Pulmonary artery endothelial cell (primary cell): Measurements from ENCODE around the gene TNFRSF12A. TPM values are rescaled to one million over a fixed set of nuclear protein-coding genes. Genes with fewer than 3 reads are reported as not detected.

Source experiments
- DNase-seq: peaks from one replicate; pipeline ENCODE4 v3.0.0-alpha.2; 2011; ENCODE audit warnings: low read depth, low spot score
- total RNA-seq: library from RNA; depleted of rRNA; stranded (reverse); fragments of >200 nt; gene quantifications from 2 replicates; pipeline ENCODE4 v1.2.3, GENCODE V29; 2014

The TNFRSF12A gene, protein sequence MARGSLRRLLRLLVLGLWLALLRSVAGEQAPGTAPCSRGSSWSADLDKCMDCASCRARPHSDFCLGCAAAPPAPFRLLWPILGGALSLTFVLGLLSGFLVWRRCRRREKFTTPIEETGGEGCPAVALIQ
- 158 and 171 TPM in 2 replicates for total RNA-seq

DNA sequence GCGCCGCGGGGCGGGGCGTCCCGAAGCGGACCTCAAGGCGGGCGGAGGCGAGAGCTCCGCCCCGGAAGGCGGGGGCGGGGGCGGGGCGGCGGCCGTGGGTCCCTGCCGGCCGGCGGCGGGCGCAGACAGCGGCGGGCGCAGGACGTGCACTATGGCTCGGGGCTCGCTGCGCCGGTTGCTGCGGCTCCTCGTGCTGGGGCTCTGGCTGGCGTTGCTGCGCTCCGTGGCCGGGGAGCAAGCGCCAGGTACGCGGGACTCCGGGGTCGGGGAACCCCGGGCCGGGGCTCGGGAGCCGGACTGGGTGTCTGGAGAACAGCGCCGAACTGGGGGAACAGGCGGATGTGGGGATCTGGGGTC, at the start of gene TNFRSF12A:
TSS of gene TNFRSF12A (plus strand) at position 122 of the 357 bp plus-strand sequence. CDS start at position 152, 30 bp downstream.
- DNase-seq = no peak

DNA sequence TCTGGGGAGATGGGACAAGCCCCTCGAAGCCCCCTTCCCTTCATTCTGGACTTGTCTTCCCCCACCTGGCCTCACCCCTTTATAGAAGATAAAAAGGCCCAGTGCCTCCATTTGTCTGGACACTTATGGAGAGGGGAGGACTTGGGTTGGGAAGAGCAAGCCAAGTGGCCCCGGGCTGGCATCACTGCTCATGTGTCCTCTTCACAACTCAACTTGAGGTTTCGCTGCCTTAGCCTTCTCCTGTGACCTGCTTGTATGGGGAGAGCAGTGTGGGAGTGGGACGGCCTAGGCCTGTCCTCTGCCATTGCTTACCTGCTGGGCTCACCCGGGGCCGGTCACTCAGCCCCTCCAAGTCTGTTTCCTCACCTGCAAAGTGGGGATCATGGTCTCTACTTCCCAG, 49.6 kb upstream of the TNFRSF12A start:
- DNase-seq = no peak

DNA sequence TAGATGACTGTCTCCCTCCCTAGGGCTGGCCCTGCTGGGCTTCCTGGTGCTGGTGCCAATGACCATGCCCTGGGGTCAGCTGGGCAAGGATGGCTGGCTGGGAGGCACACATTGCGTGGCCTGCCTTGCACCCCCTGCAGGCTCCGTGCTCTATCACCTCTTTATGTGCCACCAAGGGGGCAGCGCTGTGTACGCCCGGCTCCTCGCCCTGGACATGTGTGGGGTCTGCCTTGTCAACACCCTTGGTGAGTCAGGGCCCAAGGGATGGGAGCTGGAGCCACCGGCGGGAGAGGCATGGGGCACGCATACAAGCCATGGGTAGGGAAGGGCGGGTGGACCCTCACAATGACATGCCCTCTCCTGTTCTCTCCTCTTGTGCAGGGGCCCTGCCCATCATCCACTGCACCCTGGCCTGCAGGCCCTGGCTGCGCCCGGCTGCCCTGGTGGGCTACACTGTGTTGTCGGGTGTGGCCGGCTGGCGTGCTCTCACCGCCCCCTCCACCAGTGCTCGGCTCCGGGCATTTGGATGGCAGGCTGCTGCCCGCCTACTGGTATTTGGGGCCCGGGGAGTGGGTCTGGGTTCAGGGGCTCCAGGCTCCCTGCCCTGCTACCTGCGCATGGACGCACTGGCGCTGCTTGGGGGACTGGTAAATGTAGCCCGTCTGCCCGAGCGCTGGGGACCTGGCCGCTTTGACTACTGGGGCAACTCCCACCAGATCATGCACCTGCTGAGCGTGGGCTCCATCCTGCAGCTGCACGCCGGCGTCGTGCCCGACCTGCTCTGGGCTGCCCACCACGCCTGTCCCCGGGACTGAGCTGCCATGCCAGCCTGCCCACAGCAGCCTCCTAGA, 48.8 kb upstream of the TNFRSF12A start:
- DNase-seq = no peak

DNA sequence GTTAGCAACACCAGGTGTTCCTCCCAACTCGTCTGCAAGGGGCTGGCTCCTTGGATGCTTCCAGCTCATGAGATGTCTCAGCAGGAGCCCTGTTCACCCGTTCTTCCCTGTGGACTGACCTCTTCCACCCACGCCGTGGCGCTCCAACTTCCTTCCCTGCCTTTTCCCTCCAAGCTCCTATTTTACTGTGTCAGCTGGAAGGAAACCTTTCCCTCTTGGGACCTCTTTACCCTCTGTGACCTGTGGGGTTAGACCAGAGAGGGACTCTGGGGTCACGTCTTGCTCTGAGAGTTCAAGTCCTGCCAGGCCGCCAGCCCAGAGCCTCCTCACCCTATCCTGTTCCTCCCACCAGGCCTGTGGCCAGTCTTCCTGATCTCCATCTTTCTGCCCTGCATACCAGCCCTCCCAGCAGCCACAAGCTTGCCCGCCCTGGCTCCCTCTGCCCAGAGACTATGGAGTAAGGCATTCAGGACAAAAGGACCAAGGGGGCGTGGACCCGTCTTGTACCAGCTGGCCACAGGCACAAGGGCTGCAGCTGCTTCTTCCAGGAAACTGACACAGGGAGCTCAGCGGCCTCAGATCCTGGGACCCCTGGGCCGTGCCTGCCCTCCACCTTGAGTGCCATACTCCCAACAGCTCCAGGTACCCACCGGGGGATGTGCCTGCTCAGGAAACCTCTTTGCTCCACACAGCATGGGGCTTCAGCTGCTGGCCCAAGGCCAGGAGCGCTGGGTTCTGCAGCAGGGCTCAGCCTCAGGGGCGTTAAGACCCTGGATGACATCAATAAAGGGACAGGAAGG, 48.0 kb upstream of the TNFRSF12A start:
- DNase-seq = no peak

DNA sequence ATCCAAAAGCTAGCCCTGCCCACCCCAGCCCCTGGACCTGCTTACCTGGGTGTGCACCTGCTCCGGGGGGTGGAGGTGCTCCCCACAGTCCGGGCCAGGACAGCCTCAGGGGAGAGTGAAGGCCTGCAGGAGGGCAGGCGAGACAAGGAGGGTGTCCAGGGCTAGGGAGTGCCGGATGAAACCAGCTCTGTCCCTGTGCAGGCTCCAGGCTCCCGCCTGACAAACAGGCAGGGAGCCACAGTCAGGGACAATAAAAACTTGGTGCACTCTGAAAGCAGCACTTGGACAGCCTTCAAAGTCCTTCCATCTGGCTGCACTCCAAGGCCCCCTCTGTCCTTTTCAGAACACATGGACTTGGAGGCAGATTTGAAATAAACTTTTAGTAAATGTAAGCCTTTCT, 47.1 kb upstream of the TNFRSF12A start:
- no peak for DNase-seq

DNA sequence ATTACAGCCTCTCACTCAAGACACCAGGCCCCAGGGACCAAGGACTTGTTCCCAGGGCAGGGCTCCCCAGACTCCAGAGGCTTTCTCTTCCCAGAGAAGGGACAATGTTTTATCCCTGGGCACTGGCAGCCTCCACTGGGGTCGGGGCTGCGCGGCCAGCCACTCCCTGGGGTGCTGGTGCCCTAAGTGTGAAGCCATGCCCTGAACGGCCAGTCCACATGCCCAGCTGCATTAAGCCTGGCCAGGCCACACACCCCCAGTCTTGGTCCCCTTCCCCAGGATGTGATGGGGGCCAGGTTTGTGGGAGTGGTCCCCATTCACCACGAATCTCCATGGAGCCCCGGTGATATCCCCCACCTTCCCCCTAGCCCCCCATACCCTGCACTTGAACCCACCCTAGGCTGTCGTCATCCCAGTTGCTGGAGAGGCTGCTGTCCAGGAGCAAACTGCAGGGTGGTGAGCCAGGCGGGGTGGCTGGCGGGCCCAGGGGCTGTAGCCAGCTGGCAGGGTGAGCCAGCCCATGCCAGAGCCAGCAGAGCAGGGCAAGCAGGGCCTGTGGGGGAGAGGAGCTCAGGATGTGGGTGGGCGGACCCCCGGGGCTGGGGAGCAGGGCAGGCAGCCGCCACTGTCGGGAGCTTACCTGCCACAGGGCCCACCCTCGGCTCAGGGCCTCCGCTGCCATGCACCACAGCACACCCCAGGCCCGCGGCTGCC, 46.4 kb upstream of the TNFRSF12A start:
- no peak for DNase-seq

DNA sequence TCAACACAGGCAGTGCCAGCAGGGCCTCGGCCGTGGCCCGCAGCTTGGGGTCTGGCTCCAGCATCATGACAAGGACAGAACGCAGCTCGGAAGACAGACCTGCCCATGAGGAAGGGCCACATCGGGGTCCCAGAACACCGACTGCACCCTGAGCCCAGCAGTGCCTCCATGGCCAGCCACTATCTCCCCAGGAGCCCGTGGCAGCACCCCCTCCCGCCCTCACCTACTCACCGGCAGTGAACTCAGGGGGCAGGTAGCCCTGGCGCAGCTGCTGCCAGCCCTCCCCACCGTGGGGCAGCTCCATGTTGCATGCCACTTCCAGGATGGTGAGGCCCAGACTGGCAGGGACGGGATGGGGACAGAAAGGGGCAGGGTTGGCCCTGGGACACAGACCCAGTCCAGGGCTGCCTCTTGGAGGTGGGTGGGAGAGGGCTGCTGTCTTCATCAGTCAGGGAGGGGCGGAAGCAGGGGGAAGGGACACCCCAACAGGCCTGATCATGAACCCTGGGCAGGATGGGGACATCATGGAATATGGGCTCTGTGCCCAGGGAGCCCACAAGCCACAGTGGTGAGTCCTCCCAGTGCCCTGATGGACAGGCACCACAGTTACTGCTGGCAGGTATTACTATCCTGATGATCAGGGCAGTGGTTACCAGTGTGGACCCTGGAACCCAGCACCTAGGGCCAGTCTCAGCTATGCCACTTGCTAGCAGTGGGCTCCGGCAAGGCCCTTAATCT, 45.7 kb upstream of the TNFRSF12A start:
- DNase-seq = no peak

DNA sequence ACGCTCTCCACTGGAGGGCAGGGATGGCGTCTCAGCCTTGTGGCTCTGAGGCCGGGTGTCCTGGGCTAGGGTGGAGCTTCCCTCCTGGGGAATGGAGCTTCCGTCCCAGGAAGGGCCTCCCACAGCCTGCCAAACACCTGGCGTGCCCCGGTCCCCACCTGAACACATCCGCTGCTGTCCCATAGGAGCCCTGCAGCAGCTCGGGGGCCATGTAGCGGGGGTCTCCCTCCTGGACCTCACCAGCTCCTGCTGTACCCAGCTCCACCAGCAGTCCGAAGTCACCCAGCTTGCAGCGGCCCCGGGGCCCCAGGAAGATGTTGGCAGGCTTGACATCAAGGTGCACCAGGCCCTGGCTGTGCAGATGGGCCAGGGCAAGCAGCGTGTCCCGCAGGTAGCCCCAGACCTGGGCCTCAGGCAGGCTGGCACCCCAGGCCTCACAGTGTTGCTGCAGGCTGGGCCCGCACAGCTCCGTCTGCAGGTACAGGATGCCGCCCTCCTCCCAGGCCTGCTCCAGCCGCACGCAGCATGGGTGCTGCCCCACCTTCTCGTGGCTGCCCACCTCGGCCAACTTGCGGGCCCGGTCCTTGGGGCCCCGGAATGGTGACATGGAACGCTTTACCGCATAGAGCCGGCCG, 44.9 kb upstream of the TNFRSF12A start:
- no peak for DNase-seq

DNA sequence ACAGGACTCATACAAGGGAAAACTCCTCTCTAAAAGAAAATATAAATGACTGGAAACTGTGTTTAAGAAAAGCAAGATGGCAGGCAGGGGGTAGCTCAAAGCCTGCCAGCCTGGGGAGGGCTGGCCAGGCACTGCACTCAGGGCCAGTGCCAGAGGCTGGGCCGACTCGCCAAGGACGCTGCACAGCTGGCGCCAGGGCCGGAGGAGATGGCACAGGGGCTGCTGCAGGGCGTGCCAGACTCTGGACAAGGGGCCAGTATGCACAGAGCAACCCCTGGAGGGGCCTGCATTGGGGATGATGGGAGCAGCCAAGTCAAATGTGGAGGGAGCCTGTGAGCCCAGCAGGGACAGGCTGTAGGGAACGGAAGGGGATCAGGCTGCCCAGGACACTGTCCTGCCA, 44.0 kb upstream of the TNFRSF12A start:
- DNase-seq = no peak

DNA sequence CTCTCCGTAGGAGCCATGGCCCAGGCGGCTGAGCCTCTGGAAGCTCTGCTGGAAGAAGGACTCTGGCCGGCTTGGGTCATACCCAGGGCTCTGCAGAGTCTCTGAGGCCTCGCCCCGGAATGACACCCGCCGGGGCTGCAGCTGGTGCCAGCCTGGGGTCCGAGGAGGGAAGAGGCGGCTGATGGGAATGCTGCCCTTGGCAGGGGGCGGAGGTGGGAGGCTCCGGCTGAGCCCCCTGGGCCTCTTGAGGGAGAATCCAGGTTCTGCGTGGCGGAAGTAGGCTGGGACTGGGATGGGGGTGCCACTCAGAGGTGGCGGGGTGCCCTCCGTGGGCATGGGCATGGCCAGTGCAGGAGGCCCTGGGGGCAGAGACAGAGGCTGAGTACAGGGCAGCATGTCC, 43.5 kb upstream of the TNFRSF12A start:
- DNase-seq = no peak

DNA sequence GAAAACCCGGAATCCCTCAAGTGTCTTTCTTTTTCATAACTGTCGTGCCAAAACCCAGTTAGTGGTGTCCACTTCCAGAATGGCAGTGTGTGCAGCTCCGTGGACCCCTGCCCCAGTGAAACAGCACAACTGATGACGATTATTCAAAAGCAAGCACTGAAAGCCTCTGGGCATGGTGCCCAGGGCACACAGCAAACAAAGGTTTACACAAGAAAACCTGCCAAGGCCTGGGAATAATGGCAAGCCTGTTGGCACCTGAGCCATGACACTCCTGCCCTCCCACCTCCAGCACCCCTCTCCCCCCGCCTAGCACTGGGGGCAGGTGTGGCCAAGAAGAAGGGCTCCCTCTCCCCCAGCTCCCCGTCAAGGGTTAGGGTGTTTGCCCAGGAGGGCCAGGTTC, 42.7 kb upstream of the TNFRSF12A start:
- no peak for DNase-seq

DNA sequence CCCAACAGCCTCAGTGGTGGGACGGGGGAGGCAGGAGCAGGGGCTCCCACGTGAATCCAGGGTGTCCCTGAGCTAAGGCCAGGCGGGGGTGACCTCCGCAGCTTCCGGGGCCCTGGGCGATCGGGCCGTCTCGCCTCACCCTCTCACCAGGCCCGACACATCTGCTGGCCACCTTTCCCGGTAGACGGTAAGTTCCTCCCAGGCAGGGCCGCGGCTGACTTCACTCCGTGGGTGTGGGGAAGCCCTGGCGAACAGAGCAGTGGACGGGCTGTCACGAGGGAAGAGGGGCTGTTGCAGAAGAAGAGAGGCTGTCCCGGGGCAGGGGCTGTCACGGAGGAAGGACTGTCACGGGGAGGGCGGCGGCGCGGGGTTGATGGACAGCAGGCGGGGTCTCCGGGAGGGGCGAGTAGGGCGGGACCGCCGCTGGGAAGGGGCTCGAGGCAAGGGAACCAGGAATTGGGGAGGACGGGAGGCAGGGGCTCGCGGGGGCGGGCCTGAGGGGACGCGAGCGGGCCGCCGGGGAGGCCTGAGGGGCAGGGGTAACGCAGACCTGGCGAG, 40.4 kb upstream of the TNFRSF12A start:
- DNase-seq = no peak

DNA sequence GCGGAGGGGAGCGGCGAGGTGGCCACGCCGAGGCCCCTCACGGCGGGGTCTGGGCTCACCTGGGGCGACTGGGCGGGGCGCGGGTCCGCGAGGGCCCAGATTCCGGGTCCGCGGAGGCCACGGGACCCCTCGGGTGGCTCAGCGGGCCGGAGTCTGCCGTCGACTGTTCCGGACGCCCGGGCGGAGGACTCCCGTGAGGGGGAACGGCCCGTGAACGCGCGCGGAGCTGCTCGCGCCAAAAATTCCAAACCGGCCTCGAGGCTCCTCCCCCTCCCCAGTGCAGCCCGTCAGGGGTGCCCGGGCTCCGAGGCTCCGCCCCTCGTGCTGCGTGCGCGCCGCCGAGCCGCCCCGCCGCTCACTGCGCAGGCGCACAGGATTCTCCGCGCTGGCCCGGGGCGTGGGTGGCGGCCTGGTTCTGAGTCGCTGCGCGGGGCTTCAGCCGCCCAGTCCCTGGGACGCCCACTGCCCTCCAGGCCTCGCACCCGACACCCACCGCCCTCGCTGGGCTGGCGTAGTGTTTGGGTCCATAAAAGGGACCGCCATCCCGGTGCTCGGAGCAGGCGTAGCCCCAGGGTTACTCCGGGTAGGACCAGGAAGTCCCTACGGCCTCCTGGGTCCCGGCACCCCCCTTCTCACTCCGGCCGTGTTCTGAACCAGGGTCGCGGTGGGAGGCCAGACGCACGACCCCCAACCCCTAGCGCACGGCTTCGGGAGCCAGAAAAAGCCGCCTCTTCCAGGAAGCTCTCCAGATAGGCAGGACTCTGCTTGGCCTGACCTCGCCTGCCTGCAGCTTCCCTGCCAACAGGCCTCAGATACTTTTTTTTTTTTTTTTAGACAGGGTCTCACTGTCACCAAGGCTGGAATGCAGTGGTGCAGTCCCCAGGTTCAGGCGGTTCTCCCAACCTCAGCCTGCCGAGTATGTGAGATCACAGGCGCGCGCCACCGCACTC, 39.7 kb upstream of the TNFRSF12A start, which contains the start of gene PKMYT1:
TSS of gene PKMYT1 (minus strand) at position 220 of the 950 bp plus-strand sequence. CDS start 789 bp downstream, outside the sequence.
- no peak for DNase-seq

DNA sequence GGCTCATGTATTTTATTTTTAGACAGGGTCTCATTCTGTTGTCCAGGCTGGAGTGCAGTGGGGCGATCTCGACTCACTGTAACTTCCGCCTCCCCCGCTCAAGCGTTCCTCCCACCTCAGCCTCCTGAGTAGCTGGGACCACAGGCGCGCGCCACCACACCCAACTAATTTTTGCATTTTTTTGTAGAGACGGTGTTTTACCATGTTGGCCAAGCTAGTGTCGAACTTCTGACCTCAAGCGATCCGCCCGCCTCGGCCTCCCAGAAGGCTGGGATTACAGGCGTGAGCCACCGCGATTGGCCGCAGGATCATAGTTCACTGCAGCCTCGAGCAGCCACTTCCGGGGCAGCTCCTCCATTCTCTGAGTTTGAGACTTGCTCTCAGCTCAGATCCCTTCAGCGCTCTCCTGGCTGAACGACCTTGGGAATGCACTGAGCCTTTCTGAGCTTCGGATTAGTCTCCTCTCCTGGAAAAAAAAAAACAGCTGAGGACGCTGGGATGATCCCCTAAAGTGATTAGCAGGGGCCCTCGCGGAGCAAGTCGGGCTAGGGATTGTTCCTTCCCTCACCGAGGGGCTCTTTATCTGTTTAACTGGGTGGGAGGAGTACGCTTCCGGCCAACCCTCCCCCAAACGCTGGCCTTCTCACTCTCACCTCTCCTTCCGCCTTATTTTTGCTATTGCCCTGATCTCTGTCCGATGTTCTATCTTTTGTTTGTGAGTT, 38.8 kb upstream of the TNFRSF12A start:
- no peak for DNase-seq

DNA sequence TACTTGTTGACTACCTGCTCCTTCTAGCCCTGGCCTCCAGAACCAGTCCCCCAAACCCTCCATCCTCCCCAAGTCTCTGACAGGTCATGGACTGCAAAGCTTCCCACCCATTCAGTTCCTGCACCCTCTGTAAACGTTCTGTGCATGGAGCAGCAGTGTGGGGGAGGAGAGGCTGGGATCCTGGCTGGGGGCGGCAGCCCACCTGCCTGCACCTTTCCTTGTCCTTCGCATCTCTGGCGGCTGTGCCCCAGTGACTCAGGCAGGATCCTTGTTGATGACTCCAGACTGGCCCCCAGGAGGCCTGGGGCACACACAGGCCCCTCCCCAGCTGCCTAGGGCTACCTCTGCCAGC, 38.3 kb upstream of the TNFRSF12A start:
- no peak for DNase-seq

DNA sequence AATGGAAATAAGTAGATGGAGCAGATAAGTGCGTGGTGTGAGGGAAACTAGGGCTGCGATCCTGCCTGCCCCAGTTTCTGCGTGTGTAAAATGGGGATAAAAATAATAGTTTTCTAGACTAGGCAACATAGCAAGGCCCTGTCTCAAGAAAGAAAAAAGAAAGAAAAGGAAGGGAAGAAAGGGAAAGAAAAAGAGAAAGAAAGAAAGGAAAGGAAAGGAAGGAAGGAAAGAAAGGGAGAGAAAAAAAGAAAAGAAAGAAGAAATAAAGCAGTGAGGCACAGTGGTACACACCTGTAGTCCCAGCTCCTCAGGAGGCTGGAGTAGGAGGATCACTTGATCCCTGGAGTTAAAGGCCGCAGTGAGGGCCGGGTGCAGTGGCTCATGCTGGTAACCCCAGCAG, 37.8 kb upstream of the TNFRSF12A start:
- no peak for DNase-seq

DNA sequence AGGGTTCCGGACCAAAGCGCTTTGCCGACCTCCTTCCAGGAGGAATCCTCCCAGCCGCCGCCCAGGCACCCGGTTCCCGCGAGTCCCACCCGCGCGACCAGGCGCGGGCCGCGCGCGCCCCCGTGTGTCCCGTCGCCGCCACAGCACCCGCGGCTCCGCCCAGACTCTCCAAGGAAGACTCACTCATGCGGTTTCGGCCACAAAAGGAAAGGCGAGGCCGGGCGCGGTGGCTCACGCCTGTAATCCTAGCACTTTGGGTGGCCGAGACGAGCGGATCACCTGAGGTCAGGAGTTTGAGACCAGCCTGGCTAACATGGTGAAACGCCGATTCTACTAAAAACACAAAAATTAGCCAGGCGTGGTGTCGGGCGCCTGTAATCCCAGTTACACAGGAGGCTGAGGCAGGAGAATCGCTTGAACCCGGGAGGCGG, 36.4 kb upstream of the TNFRSF12A start:
- DNase-seq = no peak

DNA sequence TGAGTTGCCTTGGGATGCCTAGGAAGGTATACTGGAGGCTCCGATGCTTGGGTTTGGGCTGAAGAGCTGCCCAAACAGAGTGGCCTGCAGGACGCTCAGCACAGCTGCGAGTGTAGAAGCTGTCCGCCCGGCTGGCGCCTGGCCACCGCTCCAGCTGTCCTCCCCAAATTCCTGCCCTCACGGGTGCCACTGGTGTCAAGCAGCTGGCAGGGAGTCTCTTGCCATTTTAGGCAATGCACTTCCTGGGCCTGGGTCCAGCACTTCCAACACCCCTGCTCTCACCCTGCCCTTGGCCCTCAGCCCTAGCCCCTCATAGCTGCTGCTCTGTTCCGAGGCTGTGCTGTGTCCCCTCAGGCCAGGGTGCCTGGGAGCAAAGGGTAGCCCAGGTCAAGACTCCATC, 34.7 kb upstream of the TNFRSF12A start:
- DNase-seq = no peak
